ENCODE results near the gene FHL3. TPM values are rescaled to one million over a fixed set of nuclear protein-coding genes. Genes with fewer than 3 reads are reported as not detected.
"Not testable (repeated sequence)": the region's sequence is repeated elsewhere in the genome, so short reads cannot be mapped to it uniquely, and the experiment has no call there.

The FHL3 gene
- total RNA-seq, 1 donor from 2014 or later, result 20.0 TPM

DNA sequence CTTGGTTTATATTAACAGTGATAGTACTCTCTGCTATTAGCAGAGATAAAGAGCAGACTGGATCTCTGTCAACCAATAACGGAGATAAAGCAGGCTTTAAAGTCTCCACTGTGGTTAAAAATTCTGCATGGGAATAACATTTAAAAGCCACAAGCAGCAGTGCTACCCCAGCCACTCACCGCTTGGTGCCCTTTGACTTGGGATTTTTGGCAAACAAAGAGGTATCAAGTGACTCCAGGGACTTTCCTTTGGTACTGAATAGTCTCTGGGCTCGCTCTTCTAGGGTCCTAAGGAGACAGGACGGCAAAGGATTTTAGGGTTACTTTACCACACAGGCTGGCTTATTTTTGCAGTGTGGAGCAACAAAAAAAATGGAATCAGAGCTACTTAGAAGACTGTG, 26.8 kb downstream of the FHL3 start:
- Mint-ChIP-seq H3K9me3 (ENCODE audit: unreplicated experiment) (no peaks in the 10 kb centered on the region), H3K27ac (ENCODE audit: unreplicated experiment) (no peak overlapping the region), H3K4me3 (ENCODE audit: unreplicated experiment) (no peak overlapping the region), H3K36me3 (ENCODE audit: unreplicated experiment) (no peaks in the 10 kb centered on the region), H3K27me3 (ENCODE audit: unreplicated experiment) (no peaks in the 10 kb centered on the region), H3K4me1 (ENCODE audit: low read depth, unreplicated experiment) (no peaks in the 10 kb centered on the region)
- TF ChIP-seq CTCF (IDR thresholded peaks at IDR 0.05; ENCODE audit: partially characterized antibody, unreplicated experiment), result no peak
- DNase-seq, result no peak

GRCh38 chr1:37975083-37975482, 30.2 kb downstream of the FHL3 start:
- not testable (repeated sequence) for H3K4me3 Mint-ChIP-seq (ENCODE audit: unreplicated experiment); H3K27ac Mint-ChIP-seq (ENCODE audit: unreplicated experiment); H3K4me1 Mint-ChIP-seq (ENCODE audit: low read depth, unreplicated experiment); H3K36me3 Mint-ChIP-seq (ENCODE audit: unreplicated experiment); H3K27me3 Mint-ChIP-seq (ENCODE audit: unreplicated experiment); H3K9me3 Mint-ChIP-seq (ENCODE audit: unreplicated experiment); DNase-seq
- peak; percentile 61 for TF ChIP-seq CTCF (IDR thresholded peaks at IDR 0.05; ENCODE audit: partially characterized antibody, unreplicated experiment)

DNA sequence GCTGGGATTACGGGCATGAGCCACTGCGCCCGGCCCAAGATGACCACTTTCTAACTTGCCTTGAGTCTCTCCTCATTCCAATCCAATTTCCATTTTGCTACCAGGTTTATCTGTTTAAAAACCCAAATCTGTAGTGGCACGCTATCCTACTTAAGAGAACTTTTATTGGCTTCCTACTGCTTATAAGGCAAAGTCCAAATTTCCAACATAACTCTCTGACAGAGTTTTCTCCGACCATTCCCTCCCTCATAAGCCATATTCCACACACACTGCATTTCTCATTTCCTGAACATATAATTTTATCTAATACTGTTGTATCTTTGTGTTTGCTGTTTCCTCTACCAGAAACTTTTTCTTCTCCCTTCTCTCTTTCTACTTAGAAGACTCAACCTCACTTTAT, 30.7 kb downstream of the FHL3 start:
- H3K27me3 Mint-ChIP-seq (ENCODE audit: unreplicated experiment), result no peaks in the 10 kb centered on the region
- DNase-seq, result no peak
- H3K9me3 Mint-ChIP-seq (ENCODE audit: unreplicated experiment), result no peaks in the 10 kb centered on the region
- no peak overlapping the region for H3K4me3 Mint-ChIP-seq (ENCODE audit: unreplicated experiment)
- no peak for TF ChIP-seq CTCF (IDR thresholded peaks at IDR 0.05; ENCODE audit: partially characterized antibody, unreplicated experiment)
- no peak overlapping the region for H3K27ac Mint-ChIP-seq (ENCODE audit: unreplicated experiment)
- no peaks in the 10 kb centered on the region for H3K4me1 Mint-ChIP-seq (ENCODE audit: low read depth, unreplicated experiment)
- H3K36me3 Mint-ChIP-seq (ENCODE audit: unreplicated experiment), result no peaks in the 10 kb centered on the region

- H3K36me3 Mint-ChIP-seq (ENCODE audit: unreplicated experiment); H3K4me3 Mint-ChIP-seq (ENCODE audit: unreplicated experiment); H3K27ac Mint-ChIP-seq (ENCODE audit: unreplicated experiment); H3K27me3 Mint-ChIP-seq (ENCODE audit: unreplicated experiment); H3K4me1 Mint-ChIP-seq (ENCODE audit: low read depth, unreplicated experiment); DNase-seq; H3K9me3 Mint-ChIP-seq (ENCODE audit: unreplicated experiment): not testable (repeated sequence)
These were observed 31.6 kb downstream of the FHL3 start for GRCh38 chr1:37973684-37974083.

DNA sequence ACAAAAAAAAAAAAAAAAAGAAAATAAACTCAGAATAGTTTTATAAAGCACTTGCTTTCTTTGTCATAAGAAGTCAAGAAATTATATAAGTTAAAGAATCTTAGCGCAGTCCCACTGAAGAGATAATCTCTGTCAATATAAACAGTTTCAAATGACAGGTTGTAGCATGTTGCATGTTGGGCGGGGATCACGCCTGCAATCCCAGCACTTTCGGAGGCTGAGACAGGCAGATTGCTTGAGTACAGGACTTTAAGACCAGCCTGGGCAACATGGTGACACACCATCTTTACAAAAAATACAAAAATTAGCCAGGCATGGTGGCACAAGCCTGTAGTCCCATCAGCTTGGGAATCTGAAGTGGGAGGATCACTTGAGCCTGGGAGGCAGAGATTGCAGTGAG, 40.0 kb downstream of the FHL3 start:
- Mint-ChIP-seq H3K27ac (ENCODE audit: unreplicated experiment) (peak overlapping the region; percentile 22), H3K4me1 (ENCODE audit: low read depth, unreplicated experiment) (no peaks in the 10 kb centered on the region), H3K36me3 (ENCODE audit: unreplicated experiment) (no peaks in the 10 kb centered on the region), H3K27me3 (ENCODE audit: unreplicated experiment) (no peaks in the 10 kb centered on the region), H3K9me3 (ENCODE audit: unreplicated experiment) (no peaks in the 10 kb centered on the region), H3K4me3 (ENCODE audit: unreplicated experiment) (no peak overlapping the region)
- DNase-seq, result no peak
- no peak for TF ChIP-seq CTCF (IDR thresholded peaks at IDR 0.05; ENCODE audit: partially characterized antibody, unreplicated experiment)

GRCh38 chr1:37964106-37964505, 41.2 kb downstream of the FHL3 start:
- H3K27me3 Mint-ChIP-seq (ENCODE audit: unreplicated experiment); H3K36me3 Mint-ChIP-seq (ENCODE audit: unreplicated experiment); H3K27ac Mint-ChIP-seq (ENCODE audit: unreplicated experiment); H3K9me3 Mint-ChIP-seq (ENCODE audit: unreplicated experiment); H3K4me1 Mint-ChIP-seq (ENCODE audit: low read depth, unreplicated experiment); H3K4me3 Mint-ChIP-seq (ENCODE audit: unreplicated experiment); DNase-seq: not testable (repeated sequence)
